CD14-positive monocyte (primary cell): ENCODE results near the gene EPB41L5. TPM values are rescaled to one million over a fixed set of nuclear protein-coding genes. Genes with fewer than 3 reads are reported as not detected.

Experiments
- DNase-seq, 3 donors: peaks; one replicate each; pipeline ENCODE4 v3.0.0-alpha.2; 2011 to 2022
- H2AFZ ChIP-seq: 2 replicates; pipeline ENCODE4 v1.6.0; 2012; ENCODE audit warnings: mild to moderate bottlenecking, low read depth, low read length, inconsistent platforms; ENCODE audit not compliant: insufficient read depth, poor library complexity, severe bottlenecking
- H3K27ac ChIP-seq, 2 donors: 1 replicate in 1 of 2; 2 replicates in 1 of 2; pipeline ENCODE4 v1.5.1; 2012 to 2013; ENCODE audit warnings: low read length in 2 of 2, control low read depth in 1 of 2, inconsistent platforms in 1 of 2, low read depth in 1 of 2, mild to moderate bottlenecking in 1 of 2
- H3K27me3 ChIP-seq, 2 donors: one replicate each; pipeline versions ENCODE4 v1.6.0 to v1.6.1; 2011 to 2013; ENCODE audit warnings: low read length in 2 of 2; ENCODE audit not compliant: control insufficient read depth in 2 of 2, insufficient read depth in 2 of 2
- H3K36me3 ChIP-seq, 2 donors: replicated peaks in 1 of 2; 1 replicate in 1 of 2; 2 replicates in 1 of 2; pipeline versions ENCODE4 v1.5.1 to v1.6.1; 2012 to 2013; ENCODE audit warnings: low read length in 2 of 2, control low read depth in 1 of 2, inconsistent platforms in 1 of 2, mild to moderate bottlenecking in 1 of 2; ENCODE audit not compliant: insufficient read depth in 2 of 2, control insufficient read depth in 1 of 2
- H3K4me1 ChIP-seq, 2 donors: 1 replicate in 1 of 2; 2 replicates in 1 of 2; pipeline versions ENCODE4 v1.5.1 to v1.6.1; 2012 to 2013; ENCODE audit warnings: low read length in 2 of 2, control low read depth in 1 of 2, inconsistent platforms in 1 of 2, mild to moderate bottlenecking in 1 of 2, moderate library complexity in 1 of 2; ENCODE audit not compliant: insufficient read depth in 2 of 2, control insufficient read depth in 1 of 2
- H3K4me2 ChIP-seq: replicated peaks from 2 replicates; pipeline ENCODE3; 2012; ENCODE audit warnings: low read length, moderate library complexity, mild to moderate bottlenecking; ENCODE audit not compliant: poor library complexity, severe bottlenecking; ENCODE audit errors: extremely low read depth
- H3K4me3 ChIP-seq, 3 experiments: fragments of 200-600 bp in 1 of 3; sonication (generic) in 1 of 3; replicated peaks in 1 of 3; 1 replicate in 2 of 3; 2 replicates in 1 of 3; pipeline ENCODE4 v1.5.1; 2011 to 2013; ENCODE audit warnings: low read length in 3 of 3, mild to moderate bottlenecking in 3 of 3, control low read depth in 2 of 3, low read depth in 2 of 3, inconsistent platforms in 1 of 3, moderate library complexity in 1 of 3
- H3K79me2 ChIP-seq: 2 replicates; pipeline ENCODE4 v1.6.0; 2012; ENCODE audit warnings: mild to moderate bottlenecking, control low read depth, inconsistent platforms, low read length, moderate library complexity; ENCODE audit not compliant: insufficient read depth
- H3K9ac ChIP-seq: 2 replicates; pipeline ENCODE4 v1.6.0; 2017; ENCODE audit warnings: low read length, mild to moderate bottlenecking; ENCODE audit not compliant: insufficient read depth, poor library complexity, severe bottlenecking
- H3K9me3 ChIP-seq, 2 donors: replicated peaks in 1 of 2; 1 replicate in 1 of 2; 2 replicates in 1 of 2; pipeline versions ENCODE4 v1.5.1 to v1.6.1; 2012 to 2013; ENCODE audit warnings: low read length in 2 of 2, control low read depth in 1 of 2; ENCODE audit not compliant: control insufficient read depth in 1 of 2, insufficient read depth in 1 of 2
- H4K20me1 ChIP-seq: 2 replicates; pipeline ENCODE4 v1.6.0; 2012; ENCODE audit warnings: mild to moderate bottlenecking, low read length, control low read depth, moderate library complexity; ENCODE audit not compliant: insufficient read depth
- H3K27ac Mint-ChIP-seq, 7 donors: one replicate each; pipeline ENCODE4 v1.8.0; 2020; ENCODE audit warnings: mild to moderate bottlenecking in 7 of 7, mixed read lengths in 7 of 7, moderate library complexity in 6 of 7, inconsistent platforms in 2 of 7
- H3K27me3 Mint-ChIP-seq, 3 donors: one replicate each; pipeline ENCODE4 v1.8.0; 2021 to 2022; ENCODE audit warnings: low read depth in 3 of 3, mild to moderate bottlenecking in 3 of 3, mixed read lengths in 3 of 3, moderate library complexity in 3 of 3, inconsistent platforms in 1 of 3
- H3K36me3 Mint-ChIP-seq, 2 donors: one replicate each; pipeline ENCODE4 v1.8.0; 2020; ENCODE audit warnings: mixed read lengths in 2 of 2, inconsistent platforms in 1 of 2, mild to moderate bottlenecking in 1 of 2
- H3K4me1 Mint-ChIP-seq: one replicate; pipeline ENCODE4 v1.8.0; 2020; ENCODE audit warnings: mild to moderate bottlenecking, mixed read lengths
- H3K4me3 Mint-ChIP-seq, 2 donors: one replicate each; pipeline ENCODE4 v1.8.0; 2020; ENCODE audit warnings: mild to moderate bottlenecking in 2 of 2, mixed read lengths in 2 of 2, moderate library complexity in 1 of 2
- H3K9me3 Mint-ChIP-seq, 7 donors: one replicate each; pipeline ENCODE4 v1.8.0; 2020 to 2022; ENCODE audit warnings: mixed read lengths in 7 of 7, mild to moderate bottlenecking in 6 of 7, moderate library complexity in 6 of 7, inconsistent platforms in 2 of 7
- CTCF ChIP-seq: fragments of 200-600 bp; IDR thresholded peaks from one replicate; pipeline ENCODE4 v1.8.0; 2022; ENCODE audit warnings: antibody characterized with exemption, mild to moderate bottlenecking
- WGBS: methylation state at CpG from one replicate; pipeline ENCODE4 v1.1.5; 2013; ENCODE audit warnings: missing lambda C conversion rate; ENCODE audit not compliant: insufficient coverage; 5-methylcytosine and 5-hydroxymethylcytosine counted together
- intact Hi-C, 2 donors: fragments of 100-400 bp; cut with micrococcal nuclease; formaldehyde crosslinking; loops; one replicate each; pipeline versions ENCODE4 v1.15.0 to v1.15.1; 2023
- polyA plus RNA-seq, 3 donors: library from polyadenylated mRNA; depleted of rRNA in 1 of 3; unstranded in 2 of 3; stranded (reverse) in 1 of 3; fragments of 300-500 nt in 2 of 3; fragments of >200 nt in 1 of 3; fragmentation: Illumina TruSeq in 2 of 3; gene quantifications; 1 replicate in 2 of 3; 2 replicates in 1 of 3; pipeline ENCODE4 v1.2.3, GENCODE V29; 2012 to 2021

Gene EPB41L5
- polyA plus RNA-seq, 3 donors, result 1.4 to 2.4 (median 2.0) TPM

GRCh38 chr2:120182019-120182560 is 169.2 kb downstream of the EPB41L5 start:
- H3K27me3 Mint-ChIP-seq, result peaks cover 0 to 4% (median 1%) of the 10 kb centered on the region in 3 donors
- H3K36me3 Mint-ChIP-seq, result no peaks in the 10 kb centered on the region
- Histone ChIP-seq H3K27ac (no peak overlapping the region), H3K4me1 (peaks cover 15 to 17% of the 10 kb centered on the region in 2 donors), H3K4me3 (peak overlapping the region in 1 of 3 experiments; percentile 14), H4K20me1 (no peaks in the 10 kb centered on the region), H3K9me3 (no peaks in the 10 kb centered on the region), H3K27me3 (no peaks in the 10 kb centered on the region), H2AFZ (peak overlapping the region; percentile 46), H3K4me2 (peak overlapping the region; percentile 37), H3K9ac (no peak overlapping the region), H3K79me2 (no peaks in the 10 kb centered on the region), H3K36me3 (no peaks in the 10 kb centered on the region)
- DNase-seq, result no peak
- WGBS, result 8% methylated on average over 4 of the region's 5 CpGs
- H3K4me1 Mint-ChIP-seq, result peaks cover 17% of the 10 kb centered on the region
- H3K27ac Mint-ChIP-seq, result peak overlapping the region in 2 of 7 donors; percentile 30 to 51
- H3K4me3 Mint-ChIP-seq, result peak overlapping the region; percentile 45 to 75
- H3K9me3 Mint-ChIP-seq, result peaks cover 0 to 2% (median 0%) of the 10 kb centered on the region in 7 donors
- no peak for TF ChIP-seq CTCF
- intact Hi-C loops, result no loop called here

GRCh38 chr2:120189189-120189588 is 176.3 kb downstream of the EPB41L5 start:
- Mint-ChIP-seq H3K27me3 (peaks cover 4 to 6% (median 5%) of the 10 kb centered on the region in 3 donors), H3K9me3 (peaks cover 7 to 19% (median 12%) of the 10 kb centered on the region in 7 donors), H3K27ac (no peak overlapping the region), H3K4me3 (no peak overlapping the region), H3K4me1 (no peaks in the 10 kb centered on the region), H3K36me3 (peaks cover 0 to 3% of the 10 kb centered on the region in 2 donors)
- DNase-seq, result no peak
- H3K4me1 ChIP-seq, result no peaks in the 10 kb centered on the region
- TF ChIP-seq CTCF, result no peak
- H3K4me2 ChIP-seq, result no peak overlapping the region
- intact Hi-C loops, result no loop called here
- H4K20me1 ChIP-seq, result no peaks in the 10 kb centered on the region
- H3K79me2 ChIP-seq, result no peaks in the 10 kb centered on the region
- H3K4me3 ChIP-seq, result no peak overlapping the region
- H3K27me3 ChIP-seq, result no peaks in the 10 kb centered on the region
- H3K9ac ChIP-seq, result no peak overlapping the region
- WGBS, result no CpG with 5 or more reads among the region's 1 CpG
- peaks cover 0 to 4% of the 10 kb centered on the region in 2 donors for H3K9me3 ChIP-seq
- no peak overlapping the region for H3K27ac ChIP-seq
- no peaks in the 10 kb centered on the region for H3K36me3 ChIP-seq
- H2AFZ ChIP-seq, result no peak overlapping the region
